ENCODE results near the gene PDE2A. TPM values are rescaled to one million over a fixed set of nuclear protein-coding genes. Genes with fewer than 3 reads are reported as not detected.

Gene PDE2A
- total and polyA plus RNA-seq, 7 donors = 6.0 to 20.1 (median 8.8) TPM

DNA sequence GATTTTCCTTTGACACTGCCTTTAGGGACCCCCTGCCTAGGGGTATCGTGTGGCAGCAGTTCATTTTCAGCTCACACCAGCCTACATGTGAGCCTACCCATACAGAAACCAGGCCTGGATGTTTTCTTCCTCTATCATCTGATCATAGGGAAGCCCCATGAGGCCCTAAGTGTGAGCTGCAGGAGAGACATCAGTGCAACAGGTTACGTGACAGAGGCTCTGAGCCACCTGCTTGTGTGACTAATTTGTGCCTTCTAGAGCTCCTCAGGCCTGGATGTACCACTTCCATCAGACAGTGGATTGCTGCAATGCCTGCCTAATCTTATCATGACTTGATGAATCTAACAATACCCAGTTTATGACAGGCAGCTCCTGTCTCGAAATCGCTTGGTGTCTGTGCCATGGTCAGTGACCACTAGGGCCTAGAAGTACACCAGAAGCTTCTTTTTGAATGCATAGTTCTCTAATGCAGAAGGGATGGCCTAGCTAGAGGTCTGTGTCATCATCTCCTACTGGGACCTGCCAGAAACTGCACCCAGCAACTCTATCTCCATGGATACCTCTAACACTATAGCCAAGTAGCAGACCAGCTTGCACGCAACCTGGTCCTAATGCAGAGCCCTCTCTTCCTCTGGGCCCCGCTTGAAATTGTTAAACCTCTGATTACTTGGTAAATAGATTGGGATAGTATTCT lies 130.2 kb downstream of the PDE2A start:
- H3K4me1 ChIP-seq = peaks cover 4% of the 10 kb centered on the region
- no peaks in the 10 kb centered on the region for H3K9me3 ChIP-seq
- TF ChIP-seq, protein P1, sequence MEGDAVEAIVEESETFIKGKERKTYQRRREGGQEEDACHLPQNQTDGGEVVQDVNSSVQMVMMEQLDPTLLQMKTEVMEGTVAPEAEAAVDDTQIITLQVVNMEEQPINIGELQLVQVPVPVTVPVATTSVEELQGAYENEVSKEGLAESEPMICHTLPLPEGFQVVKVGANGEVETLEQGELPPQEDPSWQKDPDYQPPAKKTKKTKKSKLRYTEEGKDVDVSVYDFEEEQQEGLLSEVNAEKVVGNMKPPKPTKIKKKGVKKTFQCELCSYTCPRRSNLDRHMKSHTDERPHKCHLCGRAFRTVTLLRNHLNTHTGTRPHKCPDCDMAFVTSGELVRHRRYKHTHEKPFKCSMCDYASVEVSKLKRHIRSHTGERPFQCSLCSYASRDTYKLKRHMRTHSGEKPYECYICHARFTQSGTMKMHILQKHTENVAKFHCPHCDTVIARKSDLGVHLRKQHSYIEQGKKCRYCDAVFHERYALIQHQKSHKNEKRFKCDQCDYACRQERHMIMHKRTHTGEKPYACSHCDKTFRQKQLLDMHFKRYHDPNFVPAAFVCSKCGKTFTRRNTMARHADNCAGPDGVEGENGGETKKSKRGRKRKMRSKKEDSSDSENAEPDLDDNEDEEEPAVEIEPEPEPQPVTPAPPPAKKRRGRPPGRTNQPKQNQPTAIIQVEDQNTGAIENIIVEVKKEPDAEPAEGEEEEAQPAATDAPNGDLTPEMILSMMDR (IDR thresholded peaks at IDR 0.05) = no peak
- H3K36me3 ChIP-seq (ENCODE audit: insufficient read depth in 1 of 2, low read depth in 1 of 2) = no peaks in the 10 kb centered on the region
- no peak overlapping the region for H3K4me3 ChIP-seq
- no peak overlapping the region for H3K27ac ChIP-seq
- DNase-seq (no peak), ATAC-seq (no peak)
- H3K27me3 ChIP-seq (ENCODE audit: insufficient read depth in 3 of 3, low read length in 2 of 3) = peaks cover 0 to 2% (median 0%) of the 10 kb centered on the region in 3 donors
- intact Hi-C loops (cut with DNase I) = no loop called here
- 85 to 89% (median 86%) methylated on average over 6 of the region's 6 CpGs for WGBS, 3 donors

DNA sequence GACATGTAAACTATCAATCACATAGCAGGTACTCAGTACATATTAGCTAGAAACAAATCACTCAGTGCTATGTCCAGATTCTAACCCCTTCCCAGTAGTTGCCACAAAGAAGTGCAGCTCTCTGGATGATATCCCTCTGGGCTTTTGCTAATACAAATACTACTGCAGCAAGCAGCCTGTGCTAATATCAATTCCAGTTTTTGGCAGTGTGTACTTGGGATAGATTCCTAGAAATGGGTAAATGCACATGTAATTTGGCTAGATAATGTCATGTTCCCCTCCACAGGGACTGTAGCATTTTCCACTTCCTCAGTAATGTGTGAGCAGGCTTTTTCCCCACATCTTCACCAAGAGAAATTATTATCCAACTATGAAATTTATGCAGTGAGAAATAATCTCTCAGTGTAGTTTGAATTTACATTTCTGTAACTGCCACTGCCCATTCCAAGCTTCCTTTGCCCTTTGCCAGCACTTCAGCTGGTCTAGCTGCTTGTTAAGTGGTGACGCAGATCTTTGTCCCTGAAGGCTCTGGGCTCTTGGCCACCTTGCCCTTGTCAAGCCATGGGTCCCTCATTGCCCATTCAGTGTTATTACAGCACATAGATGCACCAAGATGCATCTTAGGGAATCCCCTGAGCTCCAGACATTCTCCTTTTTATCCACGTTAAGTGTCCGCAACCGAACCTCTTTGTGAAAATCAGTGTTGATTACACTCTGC lies 132.8 kb downstream of the PDE2A start:
- Histone ChIP-seq H3K4me1 (no peaks in the 10 kb centered on the region), H3K9me3 (no peaks in the 10 kb centered on the region), H3K27ac (no peak overlapping the region), H3K4me3 (no peak overlapping the region), H3K36me3 (ENCODE audit: insufficient read depth in 1 of 2, low read depth in 1 of 2) (no peaks in the 10 kb centered on the region), H3K27me3 (ENCODE audit: insufficient read depth in 3 of 3, low read length in 2 of 3) (peaks cover 0 to 2% (median 0%) of the 10 kb centered on the region in 3 donors)
- whole genome bisulfite sequencing, 3 donors = 63 to 76% (median 64%) methylated on average over 4 of the region's 4 CpGs
- ATAC-seq (no peak), DNase-seq (no peak)
- TF ChIP-seq, protein P1 (IDR thresholded peaks at IDR 0.05) = no peak
- intact Hi-C loops (cut with DNase I) = no loop called here

DNA sequence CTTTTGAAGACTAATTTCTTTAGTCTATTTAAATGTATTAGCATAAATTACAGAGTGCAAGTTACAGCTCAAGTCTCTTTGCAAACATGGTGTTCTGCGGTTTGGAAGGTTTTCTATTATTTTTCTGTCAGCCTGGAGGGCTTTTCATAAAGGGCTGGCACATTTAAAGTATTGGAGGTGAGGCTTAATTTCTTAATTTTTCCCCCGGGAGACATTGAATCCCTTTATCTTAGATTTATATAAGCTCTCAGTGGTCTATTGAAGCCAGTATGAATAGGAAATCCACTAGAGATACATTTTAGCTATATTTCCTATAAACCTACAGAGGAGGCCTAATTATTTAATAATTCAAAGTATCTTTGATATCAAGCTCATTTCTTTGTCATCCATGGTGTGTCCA lies 137.2 kb downstream of the PDE2A start:
- Histone ChIP-seq H3K27ac (no peak overlapping the region), H3K27me3 (ENCODE audit: insufficient read depth in 3 of 3, low read length in 2 of 3) (no peaks in the 10 kb centered on the region), H3K9me3 (no peaks in the 10 kb centered on the region), H3K4me1 (no peaks in the 10 kb centered on the region), H3K36me3 (ENCODE audit: insufficient read depth in 1 of 2, low read depth in 1 of 2) (no peaks in the 10 kb centered on the region), H3K4me3 (no peak overlapping the region)
- TF ChIP-seq, protein P1 (IDR thresholded peaks at IDR 0.05) = no peak
- ATAC-seq = no peak
- WGBS, 3 donors = 82 to 90% (median 85%) methylated on average over 2 of the region's 2 CpGs
- DNase-seq = no peak
- intact Hi-C loops (cut with DNase I) = no loop called here

DNA sequence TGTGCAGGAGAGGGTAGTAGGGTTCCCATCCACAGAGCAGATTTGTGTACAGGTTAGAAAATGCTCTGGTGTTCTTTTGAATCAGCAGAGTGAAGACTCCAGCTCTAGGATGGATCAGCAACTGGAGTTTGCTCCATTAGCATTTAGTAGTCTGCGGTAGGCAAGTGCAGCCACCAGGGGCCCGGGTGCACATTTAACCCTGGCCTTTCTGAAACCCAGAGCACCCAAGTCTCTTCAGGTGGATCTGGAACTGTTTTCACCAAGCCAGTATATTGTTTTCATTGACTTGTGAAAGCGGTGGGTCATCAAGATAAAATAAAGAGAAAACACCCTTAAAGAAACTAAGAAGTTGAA lies 139.1 kb downstream of the PDE2A start:
- DNase-seq (no peak), ATAC-seq (no peak)
- intact Hi-C loops (cut with DNase I) = no loop called here
- H3K36me3 ChIP-seq (ENCODE audit: insufficient read depth in 1 of 2, low read depth in 1 of 2) = no peaks in the 10 kb centered on the region
- no peaks in the 10 kb centered on the region for H3K27me3 ChIP-seq (ENCODE audit: insufficient read depth in 3 of 3, low read length in 2 of 3)
- 55 to 70% (median 56%) methylated on average over 3 of the region's 3 CpGs for WGBS, 3 donors
- no peaks in the 10 kb centered on the region for H3K9me3 ChIP-seq
- TF ChIP-seq, protein P1 (IDR thresholded peaks at IDR 0.05) = no peak
- no peak overlapping the region for H3K4me3 ChIP-seq
- H3K4me1 ChIP-seq = no peaks in the 10 kb centered on the region
- H3K27ac ChIP-seq = no peak overlapping the region

Measured in psoas muscle (tissue), 8 donors.